ENCODE data around the gene SP4.

The SP4 gene

GRCh38 chr7:21443149-21443841 is 15.4 kb downstream of the SP4 start:
- in situ Hi-C loops (cut with MboI; ENCODE audit: low sequenced_read_pairs) = no loop called here

DNA sequence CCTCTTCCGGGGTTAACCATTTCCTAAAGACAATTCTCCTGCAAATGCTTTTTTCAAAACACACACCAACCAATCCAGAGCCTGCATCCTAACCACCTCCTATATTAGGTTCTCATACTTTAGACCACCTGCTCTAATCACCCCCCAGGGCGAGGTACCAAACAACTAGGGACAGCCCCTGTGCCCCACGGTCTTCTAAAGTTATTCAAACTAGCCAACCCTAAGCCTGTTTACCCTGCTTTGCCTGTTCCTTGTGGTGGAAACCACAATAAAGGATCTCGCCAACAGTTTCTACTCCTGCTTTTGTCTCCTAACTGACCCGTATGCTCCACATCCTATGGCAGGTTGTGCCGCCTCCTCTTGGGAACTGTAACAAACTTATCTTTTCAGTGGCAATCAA is 21.1 kb downstream of the SP4 start:
- in situ Hi-C loops (cut with MboI; ENCODE audit: low sequenced_read_pairs) = no loop called here

DNA sequence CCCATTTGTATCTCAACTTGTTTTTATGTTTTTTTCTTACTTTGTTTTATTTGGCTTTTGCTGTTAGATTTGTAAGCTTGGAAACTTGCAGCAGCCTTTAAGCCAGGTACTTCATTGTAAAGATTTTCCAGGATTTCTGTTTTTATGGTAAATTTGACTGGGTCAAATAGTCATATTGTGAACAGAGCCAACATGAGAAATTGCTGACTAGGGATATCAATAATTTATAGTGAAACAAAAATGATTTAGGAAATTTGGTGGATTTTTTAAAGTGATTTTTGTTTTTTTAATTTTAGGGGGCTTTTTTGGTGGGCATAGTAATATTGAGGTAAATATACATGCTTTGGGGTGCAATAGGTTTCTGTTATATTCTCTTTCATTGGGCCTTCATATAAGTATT is 22.2 kb downstream of the SP4 start:
- in situ Hi-C loops (cut with MboI; ENCODE audit: low sequenced_read_pairs) = no loop called here

DNA sequence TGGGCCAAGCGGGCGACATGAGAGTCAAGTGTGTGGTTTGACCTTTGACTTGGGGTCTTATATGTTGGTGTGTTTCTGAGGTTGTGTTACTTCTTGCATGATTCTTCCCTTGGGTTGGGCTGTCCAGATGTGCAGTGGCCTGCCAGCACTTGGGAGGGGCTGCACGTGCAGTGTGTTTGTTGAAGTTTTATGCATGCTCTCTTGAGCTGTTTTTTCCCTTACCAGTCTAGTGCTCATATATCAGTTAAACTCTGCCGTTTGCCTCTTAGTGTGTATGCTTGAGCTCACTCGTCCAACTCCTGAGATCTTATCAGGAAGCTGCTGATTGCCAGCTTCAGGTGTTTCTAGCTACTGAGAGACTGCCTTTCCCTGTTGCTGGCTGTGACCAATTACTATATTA is 23.1 kb downstream of the SP4 start:
- in situ Hi-C loops (cut with MboI; ENCODE audit: low sequenced_read_pairs) = no loop called here

GRCh38 chr7:21454182-21454581 is 26.3 kb downstream of the SP4 start:
- in situ Hi-C loops (cut with MboI; ENCODE audit: low sequenced_read_pairs) = no loop called here

DNA sequence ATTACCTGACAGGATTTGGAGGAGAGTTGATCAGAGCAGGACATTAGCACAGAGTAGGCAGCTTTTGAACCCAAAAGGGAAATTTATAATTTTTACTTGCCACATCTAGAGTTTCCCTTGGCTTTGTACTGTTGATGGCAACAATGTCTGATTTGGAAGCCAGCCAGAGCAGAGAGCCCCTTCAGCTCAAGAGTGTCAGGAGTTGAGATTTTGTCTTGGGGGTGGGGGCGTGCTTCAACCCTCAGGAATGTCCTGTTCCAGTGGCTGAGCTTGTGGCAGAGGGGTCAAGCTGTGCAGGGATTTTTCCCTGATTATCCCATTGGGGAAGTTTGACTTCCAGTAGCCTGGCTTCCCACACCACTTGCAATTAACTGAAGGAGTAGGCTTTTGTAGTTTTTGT is 27.0 kb downstream of the SP4 start:
- in situ Hi-C loops (cut with MboI; ENCODE audit: low sequenced_read_pairs) = no loop called here

DNA sequence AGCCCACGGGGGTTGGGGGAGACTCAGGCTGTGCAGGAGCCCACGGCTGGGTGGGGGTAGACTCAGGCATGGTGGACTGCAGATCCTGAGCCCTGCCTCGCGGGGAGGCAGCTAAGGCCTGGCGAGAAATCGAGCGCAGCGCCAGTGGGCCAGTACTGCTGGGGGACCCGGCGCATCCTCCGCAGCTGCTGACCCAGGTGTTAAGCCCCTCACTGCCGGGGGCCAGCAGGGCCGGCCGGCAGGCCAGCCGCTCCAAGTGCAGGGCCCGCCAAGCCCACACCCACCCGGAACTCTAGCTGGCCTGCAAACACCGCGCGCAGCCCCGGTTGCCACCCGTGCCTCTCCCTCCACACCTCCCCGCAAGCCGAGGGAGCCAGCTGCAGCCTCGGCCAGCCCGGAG is 33.4 kb downstream of the SP4 start:
- in situ Hi-C loops (cut with MboI; ENCODE audit: low sequenced_read_pairs) = no loop called here

DNA sequence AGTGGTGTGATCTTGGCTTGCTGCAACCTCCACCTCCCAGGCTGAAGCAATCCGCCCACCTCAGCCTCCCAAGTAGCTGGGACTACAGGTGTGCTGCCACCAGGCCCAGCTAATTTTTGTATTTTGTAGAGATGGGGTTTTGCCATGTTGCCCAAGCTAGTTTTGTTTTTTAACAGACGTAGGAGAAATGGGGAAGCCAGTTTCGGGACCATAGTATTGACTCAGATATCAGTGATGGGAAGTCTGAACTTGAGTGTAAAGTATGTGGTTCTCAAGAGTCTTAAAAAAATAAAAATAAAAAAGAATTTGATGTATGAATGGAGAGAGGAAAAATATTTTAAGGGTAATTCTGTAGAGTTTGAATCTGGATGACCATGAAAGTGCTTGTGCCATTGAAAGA is 34.2 kb downstream of the SP4 start:
- in situ Hi-C loops (cut with MboI; ENCODE audit: low sequenced_read_pairs) = no loop called here

GRCh38 chr7:21463524-21463923 is 35.6 kb downstream of the SP4 start:
- in situ Hi-C loops (cut with MboI; ENCODE audit: low sequenced_read_pairs) = no loop called here

DNA sequence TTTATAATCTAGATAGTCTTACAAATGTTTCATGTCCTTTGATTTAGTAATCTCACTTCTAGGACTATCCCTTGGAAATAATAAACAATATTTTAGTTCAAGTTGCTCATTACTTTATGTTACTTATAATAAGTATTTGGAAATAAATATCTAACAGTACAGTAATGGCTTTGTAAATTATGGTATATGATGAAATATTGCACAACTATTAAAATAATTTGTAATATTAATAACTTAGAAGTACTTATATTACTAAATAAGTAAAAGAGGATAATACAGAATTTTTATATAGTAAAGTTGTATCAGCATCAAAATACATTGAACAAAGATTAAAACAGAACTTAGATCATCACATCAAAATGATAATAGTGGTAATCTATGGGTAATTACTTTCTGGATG is 41.1 kb downstream of the SP4 start:
- in situ Hi-C loops (cut with MboI; ENCODE audit: low sequenced_read_pairs) = no loop called here

- in situ Hi-C loops (cut with MboI; ENCODE audit: low sequenced_read_pairs) = no loop called here
These were observed 42.0 kb downstream of the SP4 start for GRCh38 chr7:21469894-21470293.

DNA sequence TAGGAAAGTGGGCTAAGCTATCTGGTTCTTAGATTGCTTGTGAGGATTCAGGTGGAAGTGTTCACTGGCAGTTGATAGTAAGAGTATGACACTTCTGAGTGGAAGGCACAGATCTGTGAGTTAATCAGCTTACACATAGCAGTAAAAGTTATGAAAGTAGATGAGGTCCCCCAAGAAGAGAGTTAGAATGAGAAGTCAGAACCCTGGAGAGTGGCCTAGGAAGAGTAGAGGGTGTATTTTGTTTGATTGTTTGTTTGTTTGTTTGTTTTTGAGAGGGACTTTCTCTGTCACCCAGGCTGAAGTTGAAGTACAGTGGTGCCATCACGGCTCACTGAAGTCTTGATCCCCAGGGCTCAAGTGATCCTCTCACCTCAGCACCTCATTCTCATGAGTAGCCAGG is 44.1 kb downstream of the SP4 start:
- in situ Hi-C loops (cut with MboI; ENCODE audit: low sequenced_read_pairs) = no loop called here

DNA sequence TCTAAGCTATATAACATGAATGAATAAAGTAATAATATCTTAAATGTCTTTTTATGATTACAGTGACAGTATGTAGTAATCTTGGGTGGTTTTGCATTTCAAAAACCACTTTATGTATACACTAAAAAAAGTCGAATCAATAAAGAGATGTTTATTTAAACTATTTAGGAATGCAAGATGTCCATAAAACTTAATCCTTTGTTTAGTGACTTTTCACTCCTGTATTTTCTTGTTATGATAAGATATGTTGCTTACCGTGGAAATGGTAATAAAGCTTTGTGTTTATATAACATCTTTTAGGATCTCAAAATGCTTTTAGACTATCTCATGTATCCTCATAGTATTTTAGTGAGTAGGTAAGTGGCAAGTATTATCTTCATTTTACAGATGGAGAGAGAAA is 48.5 kb downstream of the SP4 start:
- in situ Hi-C loops (cut with MboI; ENCODE audit: low sequenced_read_pairs) = no loop called here

GRCh38 chr7:21480693-21481403 is 53.0 kb downstream of the SP4 start:
- in situ Hi-C loops (cut with MboI; ENCODE audit: low sequenced_read_pairs) = no loop called here

DNA sequence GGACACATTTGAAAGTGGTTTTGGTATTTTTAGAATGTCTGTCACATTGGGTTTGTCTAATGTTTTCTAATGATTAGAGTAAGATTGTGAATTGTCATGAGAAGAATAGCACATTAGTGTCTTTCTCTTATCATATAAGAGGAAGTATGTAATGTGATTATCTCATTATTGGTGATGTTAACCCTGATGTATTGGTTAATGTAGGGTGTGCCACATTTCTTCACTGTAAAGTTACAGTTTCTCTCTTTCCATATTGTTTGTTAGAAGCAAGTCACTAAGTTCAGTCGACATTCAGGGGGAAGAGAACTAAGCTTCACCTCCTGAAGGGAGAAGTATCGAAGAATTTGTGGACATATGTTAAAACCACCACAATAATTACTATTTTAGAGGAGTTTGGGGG is 58.6 kb downstream of the SP4 start:
- in situ Hi-C loops (cut with MboI; ENCODE audit: low sequenced_read_pairs) = no loop called here

- in situ Hi-C loops (cut with MboI; ENCODE audit: low sequenced_read_pairs) = no loop called here
These were observed 67.8 kb downstream of the SP4 start for GRCh38 chr7:21495731-21496130.

DNA sequence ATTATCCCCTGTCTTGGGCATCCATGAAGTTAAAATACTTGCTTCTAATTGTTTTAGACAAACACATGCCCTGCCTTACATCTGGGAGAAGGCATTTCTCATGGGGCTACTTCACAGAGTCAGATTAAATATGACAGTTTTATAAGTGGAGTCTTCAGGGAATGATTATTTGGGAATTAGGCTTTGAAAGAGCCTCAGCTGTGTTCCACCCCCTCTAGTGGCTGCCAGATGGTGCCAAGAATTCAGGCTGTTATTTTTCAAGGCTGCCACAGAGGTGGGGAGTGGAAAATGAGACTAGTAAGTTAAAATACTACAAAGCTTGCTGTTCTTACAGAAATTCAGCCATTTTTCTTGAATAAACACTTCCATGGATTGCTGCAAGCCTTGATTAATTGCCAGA is 69.2 kb downstream of the SP4 start:
- in situ Hi-C loops (cut with MboI; ENCODE audit: low sequenced_read_pairs) = no loop called here

DNA sequence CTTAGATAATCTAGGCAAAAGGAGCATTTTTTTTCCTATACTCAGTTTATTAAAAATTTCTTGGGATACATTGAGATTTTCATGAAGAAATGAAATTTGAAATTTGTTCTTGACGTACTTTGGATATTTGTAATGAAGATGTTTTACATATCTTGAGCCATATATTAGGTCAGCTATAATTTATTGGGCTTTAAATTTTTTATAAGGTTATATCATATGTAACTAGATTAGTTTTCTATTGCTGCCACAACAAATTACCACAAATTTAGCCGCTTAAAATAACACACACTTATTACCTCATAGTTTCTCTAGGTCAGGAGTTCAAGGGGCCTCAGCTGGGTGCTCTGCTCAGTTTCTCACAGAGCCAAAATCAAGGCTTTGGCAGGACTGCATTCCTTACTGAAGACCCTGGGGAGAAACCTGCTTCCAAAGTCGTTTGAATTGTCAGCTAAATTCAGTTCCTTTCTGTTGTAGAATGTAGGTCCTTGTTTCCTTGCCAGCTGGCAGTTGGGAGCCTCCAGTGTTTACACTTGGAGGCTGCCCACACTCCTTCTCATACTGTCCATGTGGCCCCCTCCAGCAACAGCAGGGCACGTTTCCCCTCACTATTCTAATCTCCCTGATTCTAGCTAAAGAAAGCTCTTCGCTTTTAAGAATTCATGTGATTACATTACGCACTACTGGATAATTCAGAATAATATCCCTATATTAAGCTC is 72.4 kb downstream of the SP4 start:
- in situ Hi-C loops (cut with MboI; ENCODE audit: low sequenced_read_pairs) = no loop called here

DNA sequence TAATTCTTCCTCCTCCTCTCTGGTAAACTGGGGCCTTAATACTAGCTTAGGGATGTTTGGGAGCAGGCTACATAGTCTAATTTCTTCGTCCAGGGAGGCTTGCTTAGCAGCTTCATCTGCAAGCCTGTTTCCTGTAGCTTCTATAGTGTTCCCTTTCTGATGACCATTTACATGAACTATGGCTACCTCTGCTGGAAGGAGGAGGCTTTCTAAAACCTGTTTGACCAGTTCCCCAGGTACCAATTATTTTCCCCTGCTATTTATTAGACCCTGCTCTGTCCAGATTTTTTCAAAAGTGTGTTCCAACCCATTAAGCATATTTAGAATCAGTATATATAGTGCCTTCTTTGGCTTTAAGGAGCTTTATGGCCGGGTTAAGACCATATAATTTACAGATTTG is 76.1 kb downstream of the SP4 start:
- in situ Hi-C loops (cut with MboI; ENCODE audit: low sequenced_read_pairs) = no loop called here

GRCh38 chr7:21507627-21508343 is 79.9 kb downstream of the SP4 start:
- in situ Hi-C loops (cut with MboI; ENCODE audit: low sequenced_read_pairs) = no loop called here

DNA sequence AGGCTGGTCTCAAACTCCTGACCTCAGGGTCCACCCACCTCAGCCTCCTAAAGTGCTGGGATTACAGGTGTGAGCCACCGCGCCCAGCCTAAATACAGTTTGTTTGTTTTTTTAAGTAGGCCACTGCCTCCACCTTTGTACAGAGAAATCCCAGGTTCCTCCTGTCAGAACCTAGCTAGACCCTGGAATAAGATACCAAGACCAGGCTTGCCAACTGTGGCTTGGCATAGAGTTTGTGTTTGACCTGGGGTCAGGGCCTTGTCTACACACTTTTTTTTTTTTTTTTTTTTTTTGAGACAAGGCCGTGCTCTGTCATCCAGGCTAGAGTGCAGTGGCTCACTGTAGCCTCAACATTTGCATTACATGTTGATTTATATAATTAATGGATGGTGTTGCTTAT is 80.7 kb downstream of the SP4 start:
- in situ Hi-C loops (cut with MboI; ENCODE audit: low sequenced_read_pairs) = no loop called here

- in situ Hi-C loops (cut with MboI; ENCODE audit: low sequenced_read_pairs) = no loop called here
These were observed 86.2 kb downstream of the SP4 start for GRCh38 chr7:21514062-21514461.
